ENCODE measurements around the gene TMEM150B.

TMEM150B gene

GRCh38 chr19:55308281-55308680 is 16.9 kb downstream of the TMEM150B start:
- H4K91ac ChIP-seq (ENCODE audit: low read depth, low read length, poor library complexity), result no peak overlapping the region
- H3K4me1 ChIP-seq (ENCODE audit: control insufficient read depth in 2 of 2, insufficient read depth in 1 of 2, low read depth in 1 of 2, low read length in 2 of 2), result peaks cover 2 to 4% of the 10 kb centered on the region in 2 donors
- no peak overlapping the region for H4K8ac ChIP-seq (ENCODE audit: low read depth, low read length)
- H3K23ac ChIP-seq (ENCODE audit: low read depth, low read length, poor library complexity), result no peak overlapping the region
- no peaks in the 10 kb centered on the region for H3K79me1 ChIP-seq (ENCODE audit: low read depth, low read length)
- H2BK12ac ChIP-seq (ENCODE audit: low read length), result no peak overlapping the region
- H3K9ac ChIP-seq (ENCODE audit: low read depth, low read length, poor library complexity), result no peak overlapping the region
- H2BK5ac ChIP-seq (ENCODE audit: low read length), result no peak overlapping the region
- H3K18ac ChIP-seq (ENCODE audit: low read length), result no peak overlapping the region
- H2BK15ac ChIP-seq (ENCODE audit: low read length), result no peak overlapping the region
- H2AK5ac ChIP-seq (ENCODE audit: low read depth, low read length), result no peak overlapping the region
- no peak overlapping the region for H3K14ac ChIP-seq (ENCODE audit: low read length)
- no peak for DNase-seq (ENCODE audit: low spot score)
- H2AFZ ChIP-seq (ENCODE audit: low read length), result no peak overlapping the region
- no peak overlapping the region for H3K27ac ChIP-seq (replicated peaks; ENCODE audit: low read length)
- WGBS, 2 donors (ENCODE audit: extremely low coverage in 2 of 2, insufficient read length in 2 of 2, insufficient replicate concordance in 1 of 2), result no CpG with 5 or more reads among the region's 11 CpGs
- peaks cover 2 to 5% of the 10 kb centered on the region in 2 donors for H3K9me3 ChIP-seq (replicated peaks in 1 of 2; ENCODE audit: control insufficient read depth in 2 of 2, insufficient read depth in 1 of 2, low read depth in 1 of 2, low read length in 2 of 2)
- no peak overlapping the region for H2BK120ac ChIP-seq (ENCODE audit: low read depth, low read length)
- H3K4me2 ChIP-seq (ENCODE audit: insufficient read depth, low read length, poor library complexity, severe bottlenecking), result no peak overlapping the region
- H3K4ac ChIP-seq (ENCODE audit: low read length), result no peak overlapping the region
- H3K4me3 ChIP-seq (ENCODE audit: low read length in 2 of 2), result no peak overlapping the region
- peaks cover 51 to 78% of the 10 kb centered on the region in 2 donors for H3K36me3 ChIP-seq (replicated peaks in 1 of 2; ENCODE audit: control insufficient read depth in 2 of 2, insufficient read depth in 2 of 2, low read length in 2 of 2)
- no peaks in the 10 kb centered on the region for H3K27me3 ChIP-seq (ENCODE audit: control insufficient read depth in 3 of 3, insufficient read depth in 3 of 3, low read depth in 1 of 3, low read length in 3 of 3)

DNA sequence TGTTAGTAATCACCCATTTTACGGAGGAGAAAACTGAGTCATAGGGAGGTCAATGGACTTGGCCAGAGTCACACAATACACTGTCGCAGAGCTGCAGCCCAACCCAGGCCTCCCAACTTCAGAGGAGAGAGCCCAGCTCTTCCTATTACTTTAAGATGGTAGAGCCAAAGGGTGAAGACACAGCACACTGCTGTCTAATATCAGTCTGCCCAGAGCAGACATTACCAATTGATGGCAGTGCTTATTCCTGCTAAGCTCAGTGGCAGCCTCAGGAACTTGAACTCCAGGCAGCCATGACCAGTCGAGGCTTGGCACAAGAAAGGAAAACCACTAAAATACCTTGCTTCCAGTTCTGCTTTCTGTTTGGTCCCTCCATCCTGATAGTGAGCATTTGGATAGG is 18.4 kb downstream of the TMEM150B start:
- Histone ChIP-seq H3K23ac (ENCODE audit: low read depth, low read length, poor library complexity) (no peak overlapping the region), H3K18ac (ENCODE audit: low read length) (no peak overlapping the region), H4K91ac (ENCODE audit: low read depth, low read length, poor library complexity) (no peak overlapping the region), H3K4me3 (ENCODE audit: low read length in 2 of 2) (no peak overlapping the region), H2BK12ac (ENCODE audit: low read length) (no peak overlapping the region), H3K4me1 (ENCODE audit: control insufficient read depth in 2 of 2, insufficient read depth in 1 of 2, low read depth in 1 of 2, low read length in 2 of 2) (peaks cover 5 to 6% of the 10 kb centered on the region in 2 donors), H2BK15ac (ENCODE audit: low read length) (no peak overlapping the region), H2BK120ac (ENCODE audit: low read depth, low read length) (no peak overlapping the region), H2BK5ac (ENCODE audit: low read length) (no peak overlapping the region), H2AFZ (ENCODE audit: low read length) (no peak overlapping the region), H3K4ac (ENCODE audit: low read length) (no peak overlapping the region), H3K27me3 (ENCODE audit: control insufficient read depth in 3 of 3, insufficient read depth in 3 of 3, low read depth in 1 of 3, low read length in 3 of 3) (no peaks in the 10 kb centered on the region), H3K9me3 (replicated peaks in 1 of 2; ENCODE audit: control insufficient read depth in 2 of 2, insufficient read depth in 1 of 2, low read depth in 1 of 2, low read length in 2 of 2) (peaks cover 4 to 5% of the 10 kb centered on the region in 2 donors), H3K14ac (ENCODE audit: low read length) (no peak overlapping the region), H3K36me3 (replicated peaks in 1 of 2; ENCODE audit: control insufficient read depth in 2 of 2, insufficient read depth in 2 of 2, low read length in 2 of 2) (peaks cover 56 to 86% of the 10 kb centered on the region in 2 donors), H2AK5ac (ENCODE audit: low read depth, low read length) (no peak overlapping the region), H3K27ac (replicated peaks; ENCODE audit: low read length) (no peak overlapping the region), H4K8ac (ENCODE audit: low read depth, low read length) (no peak overlapping the region), H3K9ac (ENCODE audit: low read depth, low read length, poor library complexity) (no peak overlapping the region), H3K79me1 (ENCODE audit: low read depth, low read length) (no peaks in the 10 kb centered on the region), H3K4me2 (ENCODE audit: insufficient read depth, low read length, poor library complexity, severe bottlenecking) (no peak overlapping the region)
- no CpG with 5 or more reads among the region's 3 CpGs for WGBS, 2 donors (ENCODE audit: extremely low coverage in 2 of 2, insufficient read length in 2 of 2, insufficient replicate concordance in 1 of 2)
- DNase-seq (ENCODE audit: low spot score), result no peak

GRCh38 chr19:55305983-55306562 is 19.1 kb downstream of the TMEM150B start:
- no peak for DNase-seq (ENCODE audit: low spot score)
- Histone ChIP-seq H3K79me1 (ENCODE audit: low read depth, low read length) (no peaks in the 10 kb centered on the region), H3K23ac (ENCODE audit: low read depth, low read length, poor library complexity) (no peak overlapping the region), H2AFZ (ENCODE audit: low read length) (no peak overlapping the region), H3K14ac (ENCODE audit: low read length) (no peak overlapping the region), H3K4me1 (ENCODE audit: control insufficient read depth in 2 of 2, insufficient read depth in 1 of 2, low read depth in 1 of 2, low read length in 2 of 2) (peaks cover 11 to 12% of the 10 kb centered on the region in 2 donors), H3K9ac (ENCODE audit: low read depth, low read length, poor library complexity) (peak overlapping the region; percentile 65), H2BK5ac (ENCODE audit: low read length) (no peak overlapping the region), H2BK15ac (ENCODE audit: low read length) (no peak overlapping the region), H3K4me3 (ENCODE audit: low read length in 2 of 2) (peak overlapping the region in 1 of 2 donors; percentile 4), H4K91ac (ENCODE audit: low read depth, low read length, poor library complexity) (no peak overlapping the region), H3K27ac (replicated peaks; ENCODE audit: low read length) (no peak overlapping the region), H3K9me3 (replicated peaks in 1 of 2; ENCODE audit: control insufficient read depth in 2 of 2, insufficient read depth in 1 of 2, low read depth in 1 of 2, low read length in 2 of 2) (peaks cover 4 to 5% of the 10 kb centered on the region in 2 donors), H2AK5ac (ENCODE audit: low read depth, low read length) (no peak overlapping the region), H3K4me2 (ENCODE audit: insufficient read depth, low read length, poor library complexity, severe bottlenecking) (no peak overlapping the region), H4K8ac (ENCODE audit: low read depth, low read length) (no peak overlapping the region), H2BK12ac (ENCODE audit: low read length) (no peak overlapping the region), H3K18ac (ENCODE audit: low read length) (no peak overlapping the region), H3K27me3 (ENCODE audit: control insufficient read depth in 3 of 3, insufficient read depth in 3 of 3, low read depth in 1 of 3, low read length in 3 of 3) (no peaks in the 10 kb centered on the region), H2BK120ac (ENCODE audit: low read depth, low read length) (no peak overlapping the region), H3K4ac (ENCODE audit: low read length) (no peak overlapping the region), H3K36me3 (replicated peaks in 1 of 2; ENCODE audit: control insufficient read depth in 2 of 2, insufficient read depth in 2 of 2, low read length in 2 of 2) (peaks cover 56 to 83% of the 10 kb centered on the region in 2 donors)
- no CpG with 5 or more reads among the region's 17 CpGs for WGBS, 2 donors (ENCODE audit: extremely low coverage in 2 of 2, insufficient read length in 2 of 2, insufficient replicate concordance in 1 of 2)

DNA sequence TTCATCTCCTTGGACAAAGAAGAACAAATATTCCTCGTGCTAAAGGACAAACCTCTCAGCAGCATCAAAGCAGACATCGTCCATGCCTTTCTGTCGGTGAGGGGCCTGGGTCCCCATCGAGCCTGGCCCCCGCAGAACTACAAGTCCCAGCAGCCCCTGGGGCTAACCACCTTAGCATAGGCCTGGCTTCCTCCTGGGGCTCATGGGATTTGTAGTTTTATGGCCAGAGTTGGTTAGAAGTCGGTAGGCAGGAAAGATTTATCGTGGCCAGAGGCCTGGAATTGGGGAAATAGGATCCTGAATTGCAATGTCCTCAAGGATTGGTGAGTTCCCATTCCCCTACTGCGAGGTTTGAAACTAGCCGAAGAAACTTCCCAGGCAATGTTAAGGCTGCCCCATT is 19.6 kb downstream of the TMEM150B start:
- no peak overlapping the region for H3K4me2 ChIP-seq (ENCODE audit: insufficient read depth, low read length, poor library complexity, severe bottlenecking)
- peaks cover 14 to 15% of the 10 kb centered on the region in 2 donors for H3K4me1 ChIP-seq (ENCODE audit: control insufficient read depth in 2 of 2, insufficient read depth in 1 of 2, low read depth in 1 of 2, low read length in 2 of 2)
- no peak overlapping the region for H3K9ac ChIP-seq (ENCODE audit: low read depth, low read length, poor library complexity)
- H3K27me3 ChIP-seq (ENCODE audit: control insufficient read depth in 3 of 3, insufficient read depth in 3 of 3, low read depth in 1 of 3, low read length in 3 of 3), result no peaks in the 10 kb centered on the region
- H3K4ac ChIP-seq (ENCODE audit: low read length), result no peak overlapping the region
- no peak overlapping the region for H2BK15ac ChIP-seq (ENCODE audit: low read length)
- no peak overlapping the region for H2BK12ac ChIP-seq (ENCODE audit: low read length)
- H4K91ac ChIP-seq (ENCODE audit: low read depth, low read length, poor library complexity), result no peak overlapping the region
- no peak overlapping the region for H2BK120ac ChIP-seq (ENCODE audit: low read depth, low read length)
- H2BK5ac ChIP-seq (ENCODE audit: low read length), result peak overlapping the region; percentile 3
- WGBS, 2 donors (ENCODE audit: extremely low coverage in 2 of 2, insufficient read length in 2 of 2, insufficient replicate concordance in 1 of 2), result no CpG with 5 or more reads among the region's 9 CpGs
- no peak overlapping the region for H4K8ac ChIP-seq (ENCODE audit: low read depth, low read length)
- H3K4me3 ChIP-seq (ENCODE audit: low read length in 2 of 2), result no peak overlapping the region
- H3K23ac ChIP-seq (ENCODE audit: low read depth, low read length, poor library complexity), result no peak overlapping the region
- no peak overlapping the region for H3K27ac ChIP-seq (replicated peaks; ENCODE audit: low read length)
- peaks cover 4 to 5% of the 10 kb centered on the region in 2 donors for H3K9me3 ChIP-seq (replicated peaks in 1 of 2; ENCODE audit: control insufficient read depth in 2 of 2, insufficient read depth in 1 of 2, low read depth in 1 of 2, low read length in 2 of 2)
- H2AFZ ChIP-seq (ENCODE audit: low read length), result no peak overlapping the region
- DNase-seq (ENCODE audit: low spot score), result no peak
- no peak overlapping the region for H3K14ac ChIP-seq (ENCODE audit: low read length)
- H2AK5ac ChIP-seq (ENCODE audit: low read depth, low read length), result no peak overlapping the region
- no peak overlapping the region for H3K18ac ChIP-seq (ENCODE audit: low read length)
- H3K79me1 ChIP-seq (ENCODE audit: low read depth, low read length), result no peaks in the 10 kb centered on the region
- H3K36me3 ChIP-seq (replicated peaks in 1 of 2; ENCODE audit: control insufficient read depth in 2 of 2, insufficient read depth in 2 of 2, low read length in 2 of 2), result peaks cover 54 to 80% of the 10 kb centered on the region in 2 donors
